ENCODE results near the gene STAB2. TPM values are rescaled to one million over a fixed set of nuclear protein-coding genes. Genes with fewer than 3 reads are reported as not detected.

The STAB2 gene
- total and polyA plus RNA-seq, 7 donors, result under 0.01 to 0.66 (median 0.48) TPM; not detected in 1

DNA sequence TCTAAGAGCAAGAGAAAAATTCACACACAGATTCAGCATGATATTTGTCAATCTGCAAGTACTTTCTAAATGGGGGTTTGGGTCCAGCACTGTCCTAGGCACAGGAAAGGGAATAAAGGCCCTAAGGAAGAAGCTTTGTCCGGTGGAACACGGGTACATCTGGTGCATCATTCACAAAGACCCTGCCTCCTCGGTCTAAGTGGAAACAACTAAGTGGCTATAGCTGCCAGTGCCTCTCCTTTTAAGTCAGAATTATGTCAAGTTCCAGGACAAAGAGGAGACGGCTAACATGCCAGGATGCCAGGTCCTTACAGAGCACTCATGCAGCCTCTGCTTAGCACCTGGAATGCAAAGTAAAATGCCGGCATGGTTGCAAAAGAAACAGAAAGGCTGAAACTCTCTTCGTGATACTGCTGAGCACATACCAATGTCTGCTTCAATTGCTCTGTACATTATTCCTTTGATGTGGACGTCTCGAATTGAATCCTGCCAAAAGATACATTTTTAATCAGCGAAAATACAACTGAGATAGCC is 206.5 kb downstream of the STAB2 start:
- no peaks in the 10 kb centered on the region for H3K9me3 ChIP-seq
- intact Hi-C loops (cut with DNase I), result loop anchor here (10.0 kb wide), 1 partner anchor 141 kb away; the partner anchor contains the start of gene HSP90B1
- no peak for TF ChIP-seq CTCF (IDR thresholded peaks at IDR 0.05)
- peak in 2 of 4 donors; percentile 52 to 68 for TF ChIP-seq POLR2AphosphoS5 (IDR thresholded peaks at IDR 0.05)
- H3K4me3 ChIP-seq, result no peak overlapping the region
- H3K36me3 ChIP-seq, result peaks cover 51 to 100% (median 76%) of the 10 kb centered on the region in 4 donors
- H3K4me1 ChIP-seq, result peaks cover 0 to 54% (median 43%) of the 10 kb centered on the region in 4 donors
- H3K27me3 ChIP-seq, result no peaks in the 10 kb centered on the region
- DNase-seq, result peak; percentile 22
- 85 to 89% methylated on average over 9 of the region's 9 CpGs for WGBS, 2 donors
- H3K27ac ChIP-seq, result peak overlapping the region in 3 of 4 donors; percentile 38 to 64 (median 54)

DNA sequence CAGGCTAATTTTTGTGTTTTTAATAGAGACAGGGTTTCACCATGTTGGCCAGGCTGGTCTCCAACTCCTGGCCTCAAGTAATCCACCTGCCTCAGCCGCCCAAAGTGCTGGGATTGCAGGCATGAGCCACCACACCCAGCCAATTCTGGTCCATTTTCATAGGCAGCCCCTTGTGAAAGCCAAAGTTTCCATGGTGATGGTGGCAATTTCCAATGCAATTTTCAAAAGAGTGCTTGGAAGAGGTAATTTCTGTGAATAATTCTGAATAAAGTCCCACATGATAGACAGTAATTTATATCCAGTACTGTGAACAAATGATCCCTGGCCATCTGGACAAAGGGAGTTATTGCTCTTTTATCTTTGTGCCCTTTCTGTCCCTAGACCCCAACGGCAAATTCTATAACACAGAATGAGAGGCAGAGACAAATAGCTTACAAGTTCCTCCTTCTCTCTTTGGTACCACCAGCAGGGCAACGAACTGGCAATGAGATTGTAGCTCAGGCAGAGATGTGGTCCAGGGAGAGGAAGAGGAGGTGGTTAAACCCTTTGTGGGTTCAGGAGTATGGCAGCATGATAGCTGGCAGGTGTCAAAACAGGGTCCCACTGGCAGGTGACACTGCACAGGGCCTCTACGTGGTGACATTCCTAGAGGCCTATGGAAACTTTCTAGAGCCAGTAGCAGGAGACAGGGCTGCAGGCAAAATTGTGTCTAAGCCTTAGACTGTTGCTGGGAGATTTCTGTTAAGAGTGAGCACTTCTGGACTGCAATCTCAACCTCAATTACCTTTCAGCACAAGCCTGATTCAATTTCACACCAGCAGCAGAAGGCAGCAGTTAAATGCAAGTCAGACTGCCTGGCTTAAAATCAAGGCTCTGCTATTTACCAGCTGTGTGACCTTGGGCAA is 207.5 kb downstream of the STAB2 start:
- Histone ChIP-seq H3K9me3 (no peaks in the 10 kb centered on the region), H3K4me3 (no peak overlapping the region), H3K27ac (peak overlapping the region in 3 of 4 donors; percentile 35 to 64 (median 55)), H3K27me3 (no peaks in the 10 kb centered on the region), H3K4me1 (peaks cover 0 to 64% (median 50%) of the 10 kb centered on the region in 4 donors), H3K36me3 (peaks cover 49 to 100% (median 81%) of the 10 kb centered on the region in 4 donors)
- WGBS, 2 donors, result 55 to 68% methylated on average over 4 of the region's 4 CpGs
- intact Hi-C loops (cut with DNase I), result loop anchor here (10.0 kb wide), 1 partner anchor 140 kb away; the partner anchor contains the start of gene HSP90B1
- TF ChIP-seq POLR2A (IDR thresholded peaks at IDR 0.05), result no peak
- TF ChIP-seq POLR2AphosphoS5 (IDR thresholded peaks at IDR 0.05), result peak in 1 of 4 donors; percentile 27
- TF ChIP-seq CTCF (IDR thresholded peaks at IDR 0.05), result no peak
- DNase-seq, result peak; percentile 61

DNA sequence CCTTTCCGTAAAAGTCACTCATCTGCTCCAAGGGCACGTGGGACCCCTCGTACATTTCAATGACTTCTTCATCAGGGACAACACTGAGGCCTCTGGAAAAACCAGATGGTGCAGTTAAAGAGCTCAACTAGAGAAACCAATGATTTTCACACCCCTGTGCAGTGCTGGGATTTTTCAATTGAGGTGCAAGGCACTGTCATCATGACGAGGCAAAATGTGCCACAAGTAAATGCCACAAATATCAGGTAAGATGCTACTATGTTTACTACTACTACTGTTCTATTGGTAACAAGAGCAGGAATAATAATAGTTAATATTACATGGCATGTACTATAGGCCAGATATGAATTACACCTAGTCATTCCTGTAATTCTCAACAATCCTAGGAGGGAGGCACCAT is 211.5 kb downstream of the STAB2 start:
- WGBS, 2 donors, result 92 to 96% methylated on average over 4 of the region's 4 CpGs
- H3K27me3 ChIP-seq, result no peaks in the 10 kb centered on the region
- peaks cover 26 to 89% (median 60%) of the 10 kb centered on the region in 4 donors for H3K36me3 ChIP-seq
- peak overlapping the region; percentile 72 to 99 (median 78) for H3K27ac ChIP-seq
- intact Hi-C loops (cut with DNase I), result loop anchor here (10.0 kb wide), 1 partner anchor 136 kb away; the partner anchor contains the start of gene HSP90B1
- peak; percentile 19 for DNase-seq
- H3K4me3 ChIP-seq, result no peak overlapping the region
- peaks cover 0 to 96% (median 84%) of the 10 kb centered on the region in 4 donors for H3K4me1 ChIP-seq
- TF ChIP-seq POLR2A (IDR thresholded peaks at IDR 0.05) (no peak), EP300 (IDR thresholded peaks at IDR 0.05) (no peak), CTCF (IDR thresholded peaks at IDR 0.05) (no peak), POLR2AphosphoS5 (IDR thresholded peaks at IDR 0.05) (peak in 1 of 4 donors; percentile 21)
- no peaks in the 10 kb centered on the region for H3K9me3 ChIP-seq

GRCh38 chr12:103799504-103799856 is 212.4 kb downstream of the STAB2 start:
- Histone ChIP-seq H3K36me3 (peaks cover 20 to 89% (median 55%) of the 10 kb centered on the region in 4 donors), H3K4me1 (peaks cover 0 to 96% (median 86%) of the 10 kb centered on the region in 4 donors), H3K9me3 (no peaks in the 10 kb centered on the region), H3K27ac (peak overlapping the region; percentile 72 to 99 (median 78)), H3K27me3 (no peaks in the 10 kb centered on the region), H3K4me3 (no peak overlapping the region)
- intact Hi-C loops (cut with DNase I), result loop anchor here (10.0 kb wide), 1 partner anchor 135 kb away; the partner anchor contains the start of gene HSP90B1
- WGBS, 2 donors, result 46 to 68% methylated on average over 4 of the region's 4 CpGs
- DNase-seq, result peak; percentile 56
- TF ChIP-seq CTCF (IDR thresholded peaks at IDR 0.05), result no peak
- TF ChIP-seq POLR2AphosphoS5 (IDR thresholded peaks at IDR 0.05), result no peak
- TF ChIP-seq EP300 (IDR thresholded peaks at IDR 0.05), result no peak
- TF ChIP-seq POLR2A (IDR thresholded peaks at IDR 0.05), result no peak

Measured in sigmoid colon (tissue), 7 donors.